HL-60/S4 (cell line): ENCODE data around the gene PI3.

Source experiments
- in situ Hi-C: fragments of 300-500 bp; cut with MboI; formaldehyde crosslinking; loops from 2 replicates; pipeline ENCODE4 v1.14.3; 2022; ENCODE audit warnings: low sequenced_read_pairs

The PI3 gene

DNA sequence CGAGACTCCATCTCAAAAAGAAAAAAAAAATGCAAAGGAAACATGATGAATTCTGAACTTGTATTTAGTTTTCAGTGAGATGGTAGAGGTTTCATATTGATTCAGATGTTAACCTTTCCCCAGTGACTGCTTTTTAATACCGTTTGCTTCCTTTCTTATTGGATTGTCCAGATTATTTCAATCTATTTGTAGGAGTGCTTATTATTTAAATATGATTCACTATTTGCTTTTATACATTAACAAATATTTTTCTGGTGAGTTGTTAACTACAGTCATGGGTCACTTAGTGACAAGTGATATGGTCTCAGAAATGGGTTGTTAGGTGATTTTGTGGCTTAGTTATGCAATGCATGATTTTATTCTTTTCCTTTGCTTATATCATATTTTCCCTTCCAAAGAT, 8.4 kb downstream of the PI3 start:
- in situ Hi-C loops, result no loop called here

DNA sequence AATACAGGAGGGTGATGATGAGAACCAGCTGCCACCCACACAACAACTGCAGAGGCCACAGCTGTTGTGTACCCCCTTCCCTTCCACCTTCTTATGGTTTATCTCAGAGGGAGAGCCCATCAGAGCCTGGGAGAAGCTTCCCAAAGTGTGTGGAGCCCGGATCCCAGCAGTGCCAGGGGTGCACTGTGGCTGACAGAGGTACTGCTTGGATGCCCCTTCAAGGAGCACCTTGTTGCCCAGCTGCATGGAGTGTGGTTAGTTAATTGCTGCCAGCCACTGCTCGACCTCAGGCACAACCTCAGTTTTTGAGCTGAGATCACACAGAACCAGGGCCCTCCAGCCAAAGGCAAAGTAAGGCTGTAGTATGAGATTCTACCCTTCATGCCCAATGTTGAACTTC, 13.0 kb downstream of the PI3 start:
- in situ Hi-C loops, result no loop called here

DNA sequence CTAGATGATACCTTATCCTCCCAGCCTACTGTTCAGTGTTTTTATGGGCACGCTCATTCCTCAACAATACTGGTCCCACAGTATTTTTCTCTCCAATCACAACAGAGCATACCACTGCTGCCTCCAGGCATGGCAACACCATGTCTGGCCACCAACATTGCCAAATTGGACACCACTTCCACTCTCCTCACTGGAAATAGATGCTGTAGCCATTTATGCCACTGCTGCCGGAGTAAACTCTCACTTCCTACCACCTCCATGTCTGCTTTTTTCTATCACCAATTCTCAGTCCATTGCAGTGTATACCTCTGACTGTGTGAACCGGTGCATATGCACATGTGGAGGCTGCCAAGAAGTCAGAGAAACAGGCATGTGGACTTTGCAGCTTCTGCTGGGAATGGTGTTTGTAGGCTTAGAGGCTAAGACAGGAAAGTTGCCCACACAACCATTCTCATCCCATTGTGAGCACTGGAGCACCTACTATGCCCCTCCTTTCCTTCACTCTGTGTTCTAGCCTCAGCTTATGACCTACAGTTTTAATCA, 14.4 kb downstream of the PI3 start:
- in situ Hi-C loops, result no loop called here

DNA sequence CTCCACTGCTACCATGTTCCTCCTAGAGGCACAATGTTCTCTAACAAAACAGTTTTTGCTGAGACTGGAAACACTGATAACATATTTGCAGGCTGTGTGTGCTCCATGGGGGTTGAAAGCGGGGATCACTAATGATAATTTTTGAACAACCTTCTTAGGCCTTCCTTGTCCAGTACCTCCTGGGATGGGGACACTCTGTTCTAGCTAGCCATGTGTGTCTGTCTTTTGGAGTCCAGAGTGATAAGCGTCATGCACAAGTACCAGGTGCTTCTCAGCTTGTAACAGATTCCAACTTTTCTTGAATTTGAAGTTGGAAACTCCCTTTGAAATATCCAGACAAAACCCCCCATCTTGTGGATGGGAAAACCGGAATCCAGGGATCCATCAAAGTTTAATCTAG, 15.2 kb downstream of the PI3 start:
- in situ Hi-C loops, result no loop called here

DNA sequence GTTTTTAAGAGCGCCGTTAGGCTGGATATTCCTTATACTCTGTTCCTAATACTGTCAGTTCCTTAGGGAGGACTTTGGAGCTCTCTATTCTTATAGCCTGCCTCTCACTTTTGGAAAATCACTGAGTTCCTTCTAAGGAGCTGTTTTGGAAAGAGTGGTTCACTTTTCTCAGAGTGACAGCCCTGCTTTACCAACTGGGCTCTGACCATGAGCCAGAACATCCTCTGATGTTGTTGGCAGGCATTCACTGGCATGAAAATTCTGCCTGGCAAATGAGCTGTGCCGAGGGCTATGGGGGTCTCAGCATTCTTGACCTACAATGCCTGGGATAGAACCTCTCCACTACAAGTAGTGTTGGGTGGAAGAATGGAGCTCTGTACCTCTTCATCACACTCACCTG, 17.2 kb downstream of the PI3 start:
- in situ Hi-C loops, result no loop called here

DNA sequence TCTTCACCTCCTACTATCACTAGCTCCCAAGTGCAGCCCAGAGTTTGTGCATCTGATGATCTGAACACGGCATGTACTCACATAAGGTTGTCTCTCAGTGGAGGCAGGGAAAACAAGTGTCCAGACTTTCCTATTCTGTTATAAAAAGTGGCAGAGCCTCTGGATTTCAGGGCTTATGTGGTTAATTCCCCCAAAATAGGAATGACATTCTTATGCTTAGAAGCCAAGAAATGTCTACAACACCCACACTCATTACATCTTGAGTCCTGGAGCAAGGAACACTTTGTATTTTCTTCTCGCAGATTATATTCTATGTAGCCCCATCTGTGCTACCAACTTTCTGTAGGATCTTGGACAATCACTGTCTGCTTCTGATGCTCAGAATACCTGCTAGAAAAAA, 18.6 kb downstream of the PI3 start:
- in situ Hi-C loops, result no loop called here

DNA sequence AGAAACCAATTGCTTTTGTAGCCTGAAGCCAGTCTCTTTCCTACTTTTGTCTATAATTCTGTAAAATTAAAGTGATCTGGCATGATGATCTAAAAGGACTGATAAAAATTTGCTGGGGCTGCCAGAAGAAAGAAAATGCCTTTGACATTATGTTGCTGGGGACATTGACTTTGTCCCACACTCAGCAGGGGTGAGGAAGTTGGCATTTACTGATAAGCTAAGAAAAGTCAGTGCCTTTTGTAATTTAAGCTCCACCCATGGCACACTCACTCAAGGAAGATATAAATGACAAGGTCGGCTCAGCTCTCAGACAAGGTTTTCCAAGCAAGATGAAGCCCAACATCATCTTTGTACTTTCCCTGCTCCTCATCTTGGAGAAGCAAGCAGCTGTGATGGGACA, 32.0 kb downstream of the PI3 start, which contains the start of gene SEMG1:
SEMG1 (plus strand) TSS at position 309 of the 400 bp plus-strand sequence; CDS start at position 330, 21 bp downstream.
- in situ Hi-C loops, result no loop called here

DNA sequence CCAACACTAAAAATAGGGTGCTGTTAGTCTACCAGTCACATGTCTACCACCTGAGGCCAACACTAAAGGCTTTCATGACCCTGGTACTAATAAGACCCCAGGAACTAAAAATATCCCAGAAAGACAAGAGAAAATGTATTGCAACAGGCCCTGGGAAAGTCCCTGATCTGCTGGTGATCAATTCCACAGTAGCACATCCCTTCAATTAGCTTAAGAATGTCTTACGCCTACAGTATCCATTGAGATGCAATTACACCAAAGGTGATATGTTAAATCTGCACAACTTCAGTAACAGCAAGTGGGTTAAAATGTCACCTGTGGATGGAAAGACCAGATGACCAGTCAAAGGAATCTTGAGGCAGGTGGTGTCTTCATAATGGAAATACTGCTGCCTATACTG, 35.2 kb downstream of the PI3 start:
- in situ Hi-C loops, result no loop called here

DNA sequence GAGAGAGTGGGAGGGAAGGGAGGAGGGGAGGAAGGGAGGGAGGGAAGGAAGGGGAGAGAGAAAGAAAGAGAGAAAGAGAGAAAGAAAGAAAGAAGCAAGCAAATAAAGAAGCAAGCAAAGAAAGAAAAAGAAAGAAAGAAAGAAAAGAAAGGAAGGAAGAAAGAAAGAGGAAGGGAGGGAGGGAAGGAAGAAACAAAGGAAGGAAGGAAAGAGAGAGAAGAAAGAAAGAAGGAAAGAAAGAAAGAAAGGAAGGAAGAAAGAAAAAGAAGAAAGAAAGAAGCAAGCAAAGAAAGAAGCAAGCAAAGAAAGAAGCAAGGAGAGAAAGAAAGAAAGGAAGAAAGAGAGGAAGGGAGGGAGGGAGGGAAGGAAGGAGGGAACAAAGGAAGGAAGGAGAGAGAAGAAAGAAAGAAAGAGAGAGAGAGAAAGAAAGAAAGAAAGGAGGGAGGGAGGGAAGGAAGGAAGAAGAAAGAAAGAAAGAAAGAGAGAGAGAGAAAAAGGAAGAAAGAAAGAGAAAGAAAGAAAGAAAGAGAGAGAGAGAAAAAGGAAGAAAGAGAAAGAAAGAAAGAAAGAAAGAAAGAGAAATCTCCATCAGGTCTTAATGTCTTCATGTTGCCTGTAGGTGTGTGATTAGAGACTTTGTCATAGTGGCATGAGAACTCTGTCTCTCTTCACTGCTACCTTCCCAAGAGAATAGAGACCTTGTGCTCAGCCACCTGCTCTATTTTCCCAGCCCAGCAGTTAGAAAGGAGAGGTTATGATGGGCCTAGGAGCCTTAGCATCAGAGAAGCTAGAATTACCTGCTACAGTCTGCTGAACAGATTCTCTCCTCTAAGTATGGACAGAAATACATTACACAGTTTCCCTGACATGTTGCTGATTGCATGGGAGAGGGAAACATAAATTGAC, 37.1 kb downstream of the PI3 start:
- in situ Hi-C loops, result no loop called here

DNA sequence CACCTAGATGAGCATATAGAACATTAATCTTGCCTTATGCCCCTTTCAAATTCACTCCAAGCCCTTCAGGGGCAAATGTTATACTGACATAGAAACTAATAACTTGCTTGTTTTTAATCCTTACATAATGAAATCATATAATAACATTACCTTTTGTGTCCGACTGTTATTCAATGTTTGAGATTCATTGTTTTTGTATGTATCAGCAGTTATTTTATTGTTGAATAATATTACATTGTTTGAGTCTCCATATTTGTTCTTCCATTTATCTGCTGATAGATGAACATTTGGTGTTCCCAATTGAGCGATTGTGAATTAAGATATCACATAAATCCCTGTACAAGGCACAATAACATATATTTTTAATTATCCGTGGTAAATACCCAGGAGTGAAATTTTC, 38.1 kb downstream of the PI3 start:
- in situ Hi-C loops, result no loop called here

DNA sequence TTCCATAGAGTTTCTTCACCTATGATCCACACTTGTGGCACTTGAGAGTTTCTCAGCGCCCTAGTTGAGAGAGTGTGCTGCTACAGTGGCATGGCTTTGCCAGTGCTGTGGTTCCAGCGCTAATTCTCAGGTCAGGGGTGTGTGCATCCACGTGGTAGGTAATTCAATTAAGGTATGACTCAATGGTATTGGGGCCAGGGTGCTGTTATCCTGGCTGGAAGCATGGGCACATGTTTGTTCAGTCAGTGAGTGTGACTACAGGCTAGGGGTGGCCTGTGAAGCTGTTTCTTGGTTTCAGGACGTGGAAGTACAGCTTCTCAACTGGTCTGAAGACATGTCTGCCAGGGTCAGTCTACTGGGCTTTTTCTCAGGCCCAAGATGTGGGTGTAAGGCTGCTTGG, 43.4 kb downstream of the PI3 start:
- in situ Hi-C loops, result no loop called here

DNA sequence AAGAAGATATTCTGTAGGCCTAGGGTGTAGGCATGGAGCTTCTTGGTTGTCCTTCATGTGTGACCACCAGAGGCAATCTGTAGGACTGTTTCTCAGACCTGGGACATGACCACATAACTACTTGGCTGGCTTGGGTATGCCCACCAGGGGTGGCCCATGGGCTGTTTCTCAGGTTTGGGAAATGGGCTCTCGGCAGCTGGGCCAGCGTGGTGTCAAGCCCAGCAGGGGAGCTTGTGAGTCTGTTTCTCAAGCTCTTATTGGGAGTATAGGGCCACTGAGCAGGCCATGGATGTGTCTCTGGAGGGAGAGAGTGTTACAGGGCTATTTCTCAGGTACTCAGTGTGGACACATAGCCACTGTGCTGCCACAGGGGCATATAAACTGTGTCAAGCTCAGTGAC, 43.9 kb downstream of the PI3 start:
- in situ Hi-C loops, result no loop called here

DNA sequence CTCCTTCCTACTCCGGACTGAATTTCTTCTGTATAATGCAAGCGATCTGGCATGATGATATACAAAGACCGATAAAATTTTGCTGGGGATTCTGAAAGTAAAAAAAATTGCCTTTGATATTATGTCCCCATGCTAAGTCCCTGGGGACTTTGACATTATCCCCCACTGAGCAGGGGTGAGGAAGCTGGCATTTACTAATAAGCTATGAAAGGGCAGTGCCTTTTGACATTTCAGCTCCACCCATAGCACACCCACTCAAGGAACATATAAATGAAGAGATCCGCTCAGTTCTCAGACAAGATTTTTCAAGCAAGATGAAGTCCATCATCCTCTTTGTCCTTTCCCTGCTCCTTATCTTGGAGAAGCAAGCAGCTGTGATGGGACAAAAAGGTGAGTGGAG, 46.4 kb downstream of the PI3 start, which contains the start of gene SEMG2:
SEMG2 (plus strand) TSS at position 298 of the 400 bp plus-strand sequence; CDS start at position 315, 17 bp downstream.
- in situ Hi-C loops, result no loop called here

DNA sequence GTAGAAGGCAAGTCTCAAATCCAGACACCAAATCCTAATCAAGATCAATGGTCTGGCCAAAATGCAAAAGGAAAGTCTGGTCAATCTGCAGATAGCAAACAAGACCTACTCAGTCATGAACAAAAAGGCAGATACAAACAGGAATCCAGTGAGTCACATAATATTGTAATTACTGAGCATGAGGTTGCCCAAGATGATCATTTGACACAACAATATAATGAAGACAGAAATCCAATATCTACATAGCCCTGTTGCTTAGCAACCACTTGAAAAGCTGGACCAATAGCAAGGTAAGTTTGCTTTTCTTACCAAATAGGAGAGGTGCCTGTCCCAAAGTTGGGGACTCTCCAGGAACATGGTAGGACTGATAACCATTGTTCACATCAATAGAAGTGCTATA, 48.4 kb downstream of the PI3 start:
- in situ Hi-C loops, result no loop called here
